Measurements from ENCODE around the gene EDN3.
"Not testable (repeated sequence)": the region's sequence is repeated elsewhere in the genome, so short reads cannot be mapped to it uniquely, and the experiment has no call there.

Gene EDN3

GRCh38 chr20:59336540-59336939 is 36.1 kb downstream of the EDN3 start:
- no peak for DNase-seq

- DNase-seq, result not testable (repeated sequence)
Observed at GRCh38 chr20:59338444-59338843, 38.0 kb downstream of the EDN3 start.

- DNase-seq, result no peak
Observed at GRCh38 chr20:59340201-59340885, 39.9 kb downstream of the EDN3 start.

GRCh38 chr20:59341285-59342022 is 41.0 kb downstream of the EDN3 start:
- not testable (repeated sequence) for DNase-seq

GRCh38 chr20:59342023-59342957 is 41.9 kb downstream of the EDN3 start:
- no peak for DNase-seq

GRCh38 chr20:59346061-59346460 is 45.6 kb downstream of the EDN3 start:
- no peak for DNase-seq

- no peak for DNase-seq
Observed at GRCh38 chr20:59349277-59349676, 48.9 kb downstream of the EDN3 start.

GRCh38 chr20:59350330-59351156 is 50.1 kb downstream of the EDN3 start:
- no peak for DNase-seq

- no peak for DNase-seq
Observed at GRCh38 chr20:59351157-59352040, 51.0 kb downstream of the EDN3 start.

GRCh38 chr20:59352541-59352940 is 52.1 kb downstream of the EDN3 start:
- DNase-seq, result no peak

GRCh38 chr20:59352990-59353389 is 52.6 kb downstream of the EDN3 start:
- no peak for DNase-seq

- DNase-seq, result no peak
Observed at GRCh38 chr20:59354460-59354859, 54.0 kb downstream of the EDN3 start.

GRCh38 chr20:59355242-59355641 is 54.8 kb downstream of the EDN3 start:
- DNase-seq, result no peak

GRCh38 chr20:59356662-59357165 is 56.3 kb downstream of the EDN3 start:
- no peak for DNase-seq

GRCh38 chr20:59358793-59359192 is 58.4 kb downstream of the EDN3 start:
- not testable (repeated sequence) for DNase-seq

- no peak for DNase-seq
Observed at GRCh38 chr20:59359906-59360725, 59.7 kb downstream of the EDN3 start.

GRCh38 chr20:59360934-59361333 is 60.5 kb downstream of the EDN3 start:
- no peak for DNase-seq

GRCh38 chr20:59361411-59361810 is 61.0 kb downstream of the EDN3 start:
- no peak for DNase-seq

- DNase-seq, result no peak
Observed at GRCh38 chr20:59363101-59363500, 62.7 kb downstream of the EDN3 start.

GRCh38 chr20:59364611-59365010 is 64.2 kb downstream of the EDN3 start:
- DNase-seq, result no peak
